ENCODE data around the gene AP2M1. TPM values are rescaled to one million over a fixed set of nuclear protein-coding genes. Genes with fewer than 3 reads are reported as not detected.

AP2M1 gene
- total and polyA plus RNA-seq, 2 of the 13 experiments (the other 11 are each of a cell fraction or from before 2014, with no cell fraction given) = 126 to 146 TPM

GRCh38 chr3:184209146-184209923 is 34.7 kb downstream of the AP2M1 start:
- H3K9ac ChIP-seq (ENCODE audit: insufficient read depth, low read depth, low read length) = no peak overlapping the region
- no peaks in the 10 kb centered on the region for H3K4me1 ChIP-seq (ENCODE audit: insufficient read depth, low read length)
- CTCF ChIA-PET (ENCODE audit: low intra/inter-chr PET ratio, low total read pairs) = no interaction called here
- 12% methylated on average over 11 of the region's 11 CpGs for WGBS (ENCODE audit: low lambda C conversion rate)
- no peaks in the 10 kb centered on the region for H3K36me3 ChIP-seq (replicated peaks in 1 of 2; ENCODE audit: control insufficient read depth in 1 of 2, insufficient read depth in 2 of 2, low read length in 2 of 2)
- no peak overlapping the region for H3K27ac ChIP-seq (ENCODE audit: extremely low read length, insufficient read depth, low read length)
- in situ Hi-C loops (cut with HindIII; ENCODE audit: extremely low pct_ligation_motif_present, low pct_unique_long_range_greater_than_20kb) (no loop called here), intact Hi-C loops (cut with micrococcal nuclease; ENCODE audit: unreplicated experiment) (no loop called here)
- TF ChIP-seq RBM39 (IDR thresholded peaks at IDR 0.05; ENCODE audit: low read depth, low read length, poor library complexity, severe bottlenecking) (no peak), ZNF800 (CRISPR knock-in tag; IDR thresholded peaks at IDR 0.05) (no peak), RAD21 (CRISPR knock-in tag; IDR thresholded peaks at IDR 0.05) (no peak), ZNF138 (CRISPR knock-in tag; IDR thresholded peaks at IDR 0.05; ENCODE audit: low read depth) (no peak), NFKBIZ (CRISPR knock-in tag; IDR thresholded peaks at IDR 0.05) (no peak), ZFY (CRISPR knock-in tag; IDR thresholded peaks at IDR 0.05) (no peak), ZNF713 (CRISPR knock-in tag; IDR thresholded peaks at IDR 0.05) (no peak), BCLAF1 (IDR thresholded peaks at IDR 0.05) (no peak), ZBTB7B (CRISPR knock-in tag; IDR thresholded peaks at IDR 0.05) (no peak), ZNF17 (CRISPR knock-in tag; IDR thresholded peaks at IDR 0.05) (no peak), ZSCAN20 (CRISPR knock-in tag; IDR thresholded peaks at IDR 0.05; ENCODE audit: borderline replicate concordance) (no peak), JDP2 (CRISPR knock-in tag; IDR thresholded peaks at IDR 0.05; ENCODE audit: borderline replicate concordance) (no peak), IRX3 (CRISPR knock-in tag; IDR thresholded peaks at IDR 0.05; ENCODE audit: borderline replicate concordance, low read depth) (no peak), ZNF337 (CRISPR knock-in tag; IDR thresholded peaks at IDR 0.05; ENCODE audit: borderline replicate concordance, low read depth) (no peak), DMTF1 (CRISPR knock-in tag; IDR thresholded peaks at IDR 0.05) (no peak), GLI4 (CRISPR knock-in tag; IDR thresholded peaks at IDR 0.05; ENCODE audit: borderline replicate concordance) (no peak), DR1 (CRISPR knock-in tag; IDR thresholded peaks at IDR 0.05) (no peak), ATF3 (CRISPR knock-in tag; IDR thresholded peaks at IDR 0.05) (no peak)
- FAIRE-seq (no peak), ATAC-seq (no peak), DNase-seq (ENCODE audit: low spot score) (no peak)
- no peak overlapping the region for H3K4me3 ChIP-seq (replicated peaks in 1 of 3; ENCODE audit: insufficient read depth in 1 of 3, low read depth in 2 of 3, low read length in 3 of 3)
- no peaks in the 10 kb centered on the region for H3K9me3 ChIP-seq (ENCODE audit: low read length)
- H3K79me2 ChIP-seq (ENCODE audit: insufficient read depth, low read length) = no peaks in the 10 kb centered on the region
- peaks cover 7 to 23% of the 10 kb centered on the region in 2 experiments; a peak in 4 of 5 replicates for H3K27me3 ChIP-seq (ENCODE audit: control insufficient read depth in 1 of 2, insufficient read depth in 2 of 2, low read length in 2 of 2)
- H4K20me1 ChIP-seq (ENCODE audit: insufficient read depth, low read length) = no peaks in the 10 kb centered on the region
- H2AFZ ChIP-seq (ENCODE audit: low read length) = no peak overlapping the region
- BruUV-seq (replicated peaks) = no TSS peak
- H3K4me2 ChIP-seq (ENCODE audit: low read depth, low read length) = no peak overlapping the region
- POLR2A ChIA-PET = no interaction called here
